Trophoblast cell (in vitro differentiated cells and primary cell): ENCODE data around the gene NBAS.
"Not testable (repeated sequence)": the region's sequence is repeated elsewhere in the genome, so short reads cannot be mapped to it uniquely, and the experiment has no call there.

Source experiments
- DNase-seq, 2 donors: peaks; one replicate each; pipeline ENCODE4 v3.0.0-alpha.2; 2016
- H2AFZ ChIP-seq: 2 replicates; pipeline ENCODE4 v1.6.1; 2013; ENCODE audit warnings: low read length, moderate library complexity, mild to moderate bottlenecking; ENCODE audit not compliant: insufficient read depth, poor library complexity
- H2AK5ac ChIP-seq: 2 replicates; pipeline ENCODE4 v1.6.1; 2013; ENCODE audit warnings: mild to moderate bottlenecking, low read length
- H2BK120ac ChIP-seq: 2 replicates; pipeline ENCODE4 v1.6.1; 2013; ENCODE audit warnings: low read length, mild to moderate bottlenecking, moderate library complexity; ENCODE audit not compliant: insufficient read depth, poor library complexity
- H2BK12ac ChIP-seq: 2 replicates; pipeline ENCODE4 v1.6.1; 2013; ENCODE audit warnings: mild to moderate bottlenecking, low read length, moderate library complexity
- H2BK5ac ChIP-seq: 2 replicates; pipeline ENCODE4 v1.6.1; 2013; ENCODE audit warnings: low read length, low read depth, moderate library complexity, mild to moderate bottlenecking; ENCODE audit not compliant: poor library complexity
- H3K14ac ChIP-seq: 2 replicates; pipeline ENCODE4 v1.6.1; 2013; ENCODE audit warnings: mild to moderate bottlenecking, low read length
- H3K18ac ChIP-seq: 2 replicates; pipeline ENCODE4 v1.6.1; 2013; ENCODE audit warnings: mild to moderate bottlenecking, low read length
- H3K23ac ChIP-seq: 2 replicates; pipeline ENCODE4 v1.6.1; 2013; ENCODE audit warnings: low read length
- H3K27ac ChIP-seq: 2 replicates; pipeline ENCODE4 v1.5.1; 2013; ENCODE audit warnings: low read depth, mild to moderate bottlenecking, inconsistent platforms, low read length, moderate library complexity
- H3K27me3 ChIP-seq: 2 replicates; pipeline ENCODE4 v1.6.1; 2013; ENCODE audit warnings: inconsistent platforms, mild to moderate bottlenecking, low read length, moderate library complexity; ENCODE audit not compliant: insufficient read depth
- H3K36me3 ChIP-seq, 2 experiments: 1 replicate in 1 of 2; 2 replicates in 1 of 2; pipeline ENCODE4 v1.6.1; 2013; ENCODE audit warnings: low read length in 2 of 2, mild to moderate bottlenecking in 2 of 2, moderate library complexity in 1 of 2; ENCODE audit not compliant: insufficient read depth in 2 of 2, control insufficient read depth in 1 of 2
- H3K4ac ChIP-seq: 2 replicates; pipeline ENCODE4 v1.6.1; 2013; ENCODE audit warnings: low read depth, mild to moderate bottlenecking, low read length, moderate library complexity
- H3K4me1 ChIP-seq, 2 experiments: 1 replicate in 1 of 2; 2 replicates in 1 of 2; pipeline ENCODE4 v1.6.1; 2013; ENCODE audit warnings: low read length in 2 of 2, mild to moderate bottlenecking in 2 of 2, moderate library complexity in 1 of 2; ENCODE audit not compliant: insufficient read depth in 2 of 2, control insufficient read depth in 1 of 2
- H3K4me2 ChIP-seq: 2 replicates; pipeline ENCODE4 v1.6.1; 2013; ENCODE audit warnings: inconsistent platforms, mild to moderate bottlenecking, low read length, moderate library complexity
- H3K4me3 ChIP-seq: 2 replicates; pipeline ENCODE4 v1.5.1; 2013; ENCODE audit warnings: mild to moderate bottlenecking, low read depth, low read length, inconsistent platforms
- H3K79me1 ChIP-seq: one replicate; pipeline ENCODE4 v1.6.1; 2013; ENCODE audit warnings: low read length
- H3K79me2 ChIP-seq: 2 replicates; pipeline ENCODE4 v1.6.1; 2013; ENCODE audit warnings: low read length, mild to moderate bottlenecking; ENCODE audit not compliant: control insufficient read depth, insufficient read depth, poor library complexity
- H3K9ac ChIP-seq: 2 replicates; pipeline ENCODE4 v1.6.1; 2013; ENCODE audit warnings: mild to moderate bottlenecking, low read length
- H3K9me3 ChIP-seq: 2 replicates; pipeline ENCODE4 v1.6.1; 2013; ENCODE audit warnings: low read depth, mild to moderate bottlenecking, control low read depth, inconsistent platforms, low read length; ENCODE audit not compliant: insufficient read depth
- H4K12ac ChIP-seq: 2 replicates; pipeline ENCODE4 v1.6.1; 2013; ENCODE audit warnings: low read depth, mild to moderate bottlenecking, low read length, moderate library complexity
- H4K8ac ChIP-seq: 2 replicates; pipeline ENCODE4 v1.6.1; 2013; ENCODE audit warnings: low read depth, mild to moderate bottlenecking, low read length, moderate library complexity
- H4K91ac ChIP-seq: one replicate; pipeline ENCODE4 v1.6.1; 2013; ENCODE audit warnings: low read depth, mild to moderate bottlenecking, low read length, moderate library complexity
- WGBS: extraction: QIAGEN DNeasy Blood & Tissue Kit; methylation state at CpG from one replicate; pipeline ENCODE4 v1.1.7; 2013; ENCODE audit warnings: missing lambda C conversion rate; ENCODE audit not compliant: insufficient read length, insufficient coverage; ENCODE audit errors: extremely low coverage; 5-methylcytosine and 5-hydroxymethylcytosine counted together

The NBAS gene

DNA sequence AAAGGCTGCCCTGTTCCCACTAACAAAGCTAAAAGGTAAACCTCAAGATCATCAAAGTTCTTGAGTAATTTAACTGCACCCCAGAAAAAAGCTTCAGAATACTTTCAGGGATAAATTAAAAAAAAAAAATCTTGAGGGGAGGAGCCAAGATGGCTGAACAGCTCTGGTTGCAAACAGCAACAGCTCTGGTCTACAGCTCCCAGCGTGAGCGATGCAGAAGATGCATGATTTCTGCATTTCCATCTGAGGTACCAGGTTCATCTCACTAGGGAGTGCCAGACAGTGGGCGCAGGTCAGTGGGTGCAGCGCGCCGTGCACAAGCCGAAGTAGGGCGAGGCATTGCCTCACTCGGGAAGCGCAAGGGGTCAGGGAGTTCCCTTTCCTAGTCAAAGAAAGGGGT is 121.8 kb downstream of the NBAS start:
- H3K4me3 ChIP-seq, H3K36me3 ChIP-seq, DNase-seq, H3K9me3 ChIP-seq, H3K14ac ChIP-seq, H2AFZ ChIP-seq, H4K91ac ChIP-seq, H3K4me1 ChIP-seq, H3K4ac ChIP-seq, H3K18ac ChIP-seq, H2BK5ac ChIP-seq, H2BK120ac ChIP-seq, H3K23ac ChIP-seq, H2AK5ac ChIP-seq, H3K9ac ChIP-seq, H2BK12ac ChIP-seq, H3K27me3 ChIP-seq, H3K27ac ChIP-seq, H3K4me2 ChIP-seq, H3K79me1 ChIP-seq, H4K8ac ChIP-seq, H4K12ac ChIP-seq, H3K79me2 ChIP-seq: not testable (repeated sequence)
- WGBS: no CpG with 5 or more reads among the region's 10 CpGs

DNA sequence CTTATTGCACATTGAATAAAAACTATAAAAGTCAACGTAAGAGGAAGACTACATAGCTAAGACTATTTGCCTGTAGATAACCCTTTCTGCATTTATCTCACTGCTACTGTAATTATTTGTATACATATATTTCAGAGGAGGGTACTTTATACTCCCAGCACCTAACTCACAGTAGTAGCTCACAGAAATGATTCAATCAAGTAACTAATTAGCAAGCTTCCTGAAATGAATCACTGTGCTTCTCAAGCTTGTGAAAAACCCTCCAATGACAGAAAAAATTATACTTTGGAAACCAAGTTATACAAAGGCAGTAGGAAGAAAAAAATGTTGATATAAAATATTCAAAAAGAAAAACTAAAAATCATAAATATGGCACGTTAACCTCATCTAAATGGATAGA is 124.9 kb downstream of the NBAS start:
- no peak overlapping the region for H3K23ac ChIP-seq
- peaks cover 3% of the 10 kb centered on the region for H3K9me3 ChIP-seq
- no peaks in the 10 kb centered on the region for H3K27me3 ChIP-seq
- no peak overlapping the region for H3K4me2 ChIP-seq
- no peak overlapping the region for H2AK5ac ChIP-seq
- H4K12ac ChIP-seq: no peak overlapping the region
- no peak overlapping the region for H4K8ac ChIP-seq
- H3K18ac ChIP-seq: no peak overlapping the region
- no peak overlapping the region for H2AFZ ChIP-seq
- H4K91ac ChIP-seq: no peak overlapping the region
- H3K36me3 ChIP-seq: no peaks in the 10 kb centered on the region
- H3K79me1 ChIP-seq: no peaks in the 10 kb centered on the region
- H2BK12ac ChIP-seq: no peak overlapping the region
- no peak overlapping the region for H3K4ac ChIP-seq
- no peak overlapping the region for H3K14ac ChIP-seq
- no peak overlapping the region for H3K4me3 ChIP-seq
- H3K4me1 ChIP-seq: no peaks in the 10 kb centered on the region
- H3K27ac ChIP-seq: no peak overlapping the region
- no peak overlapping the region for H2BK120ac ChIP-seq
- H3K9ac ChIP-seq: no peak overlapping the region
- DNase-seq: no peak
- WGBS: no CpG with 5 or more reads among the region's 2 CpGs
- H3K79me2 ChIP-seq: no peaks in the 10 kb centered on the region
- H2BK5ac ChIP-seq: no peak overlapping the region

DNA sequence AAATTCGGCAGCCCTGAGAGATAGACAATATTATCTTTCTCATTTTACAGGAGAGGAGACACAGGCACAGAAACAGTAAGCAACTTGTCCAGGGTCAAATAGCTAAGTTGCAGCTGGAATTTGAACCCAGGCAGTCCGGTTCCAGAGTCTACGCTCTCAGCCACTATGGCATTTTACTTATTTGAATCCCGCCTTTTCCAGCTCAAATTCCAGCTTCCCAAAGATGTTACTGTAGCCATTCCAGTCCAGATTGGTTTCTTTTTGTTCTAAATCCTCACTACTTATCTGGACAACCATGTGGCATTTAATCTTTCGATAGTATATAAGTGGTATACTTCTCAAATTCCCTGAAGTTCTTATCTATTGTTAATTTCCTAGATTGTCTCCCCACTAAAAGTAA is 125.7 kb downstream of the NBAS start:
- no peaks in the 10 kb centered on the region for H3K4me1 ChIP-seq
- H2BK12ac ChIP-seq: no peak overlapping the region
- H4K8ac ChIP-seq: no peak overlapping the region
- WGBS: no CpG with 5 or more reads among the region's 5 CpGs
- H2BK5ac ChIP-seq: no peak overlapping the region
- no peak overlapping the region for H3K18ac ChIP-seq
- no peak overlapping the region for H3K4ac ChIP-seq
- no peak overlapping the region for H4K12ac ChIP-seq
- H3K9me3 ChIP-seq: peaks cover 3% of the 10 kb centered on the region
- H3K79me1 ChIP-seq: no peaks in the 10 kb centered on the region
- H4K91ac ChIP-seq: no peak overlapping the region
- DNase-seq: no peak
- no peak overlapping the region for H3K9ac ChIP-seq
- no peak overlapping the region for H3K14ac ChIP-seq
- H2BK120ac ChIP-seq: no peak overlapping the region
- H3K36me3 ChIP-seq: no peaks in the 10 kb centered on the region
- no peaks in the 10 kb centered on the region for H3K79me2 ChIP-seq
- H3K4me3 ChIP-seq: no peak overlapping the region
- no peak overlapping the region for H3K4me2 ChIP-seq
- no peak overlapping the region for H3K27ac ChIP-seq
- no peak overlapping the region for H2AFZ ChIP-seq
- H3K27me3 ChIP-seq: no peaks in the 10 kb centered on the region
- H2AK5ac ChIP-seq: no peak overlapping the region
- H3K23ac ChIP-seq: no peak overlapping the region

DNA sequence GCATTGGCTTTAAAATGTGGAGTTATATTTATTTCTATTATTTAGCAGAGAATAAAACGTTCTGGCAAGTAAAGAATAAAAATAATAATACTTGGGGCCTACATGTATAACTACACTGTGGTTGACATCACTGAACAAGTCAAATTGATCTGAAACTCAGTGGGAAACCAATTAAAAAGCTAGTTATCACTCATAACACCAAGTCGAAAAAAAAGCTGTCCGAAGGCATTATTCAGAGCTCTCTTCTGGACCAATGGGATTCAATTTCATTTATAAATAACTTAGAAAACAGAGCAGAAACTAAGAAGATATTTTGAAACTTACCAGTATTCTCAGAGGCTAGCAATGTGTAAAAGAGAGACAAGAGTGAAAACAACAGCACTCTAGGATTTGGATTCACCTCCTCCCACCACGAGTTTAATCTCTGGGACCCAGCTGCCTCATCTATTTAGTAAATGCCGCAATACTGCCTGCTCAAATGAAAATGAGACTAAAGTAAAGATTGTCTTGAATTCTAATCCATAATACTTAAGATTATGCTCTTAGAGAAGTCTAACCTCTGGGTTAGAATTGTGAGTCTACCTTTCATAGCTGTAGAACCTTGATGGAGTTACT is 128.4 kb downstream of the NBAS start:
- H3K4me1 ChIP-seq: no peaks in the 10 kb centered on the region
- WGBS: no CpG with 5 or more reads among the region's 5 CpGs
- no peak overlapping the region for H2AK5ac ChIP-seq
- no peaks in the 10 kb centered on the region for H3K79me2 ChIP-seq
- no peak overlapping the region for H2BK120ac ChIP-seq
- no peak for DNase-seq
- no peaks in the 10 kb centered on the region for H3K27me3 ChIP-seq
- no peak overlapping the region for H3K4ac ChIP-seq
- no peaks in the 10 kb centered on the region for H3K9me3 ChIP-seq
- H3K14ac ChIP-seq: no peak overlapping the region
- H4K12ac ChIP-seq: no peak overlapping the region
- no peak overlapping the region for H3K4me2 ChIP-seq
- H3K9ac ChIP-seq: no peak overlapping the region
- no peaks in the 10 kb centered on the region for H3K79me1 ChIP-seq
- no peak overlapping the region for H3K27ac ChIP-seq
- no peak overlapping the region for H3K18ac ChIP-seq
- no peak overlapping the region for H2BK5ac ChIP-seq
- H3K36me3 ChIP-seq: no peaks in the 10 kb centered on the region
- no peak overlapping the region for H4K91ac ChIP-seq
- H3K4me3 ChIP-seq: no peak overlapping the region
- no peak overlapping the region for H2AFZ ChIP-seq
- no peak overlapping the region for H3K23ac ChIP-seq
- H2BK12ac ChIP-seq: no peak overlapping the region
- H4K8ac ChIP-seq: no peak overlapping the region
